Measurements from ENCODE around the gene ASGR1.
"Not testable (repeated sequence)": the region's sequence is repeated elsewhere in the genome, so short reads cannot be mapped to it uniquely, and the experiment has no call there.

Gene ASGR1

DNA sequence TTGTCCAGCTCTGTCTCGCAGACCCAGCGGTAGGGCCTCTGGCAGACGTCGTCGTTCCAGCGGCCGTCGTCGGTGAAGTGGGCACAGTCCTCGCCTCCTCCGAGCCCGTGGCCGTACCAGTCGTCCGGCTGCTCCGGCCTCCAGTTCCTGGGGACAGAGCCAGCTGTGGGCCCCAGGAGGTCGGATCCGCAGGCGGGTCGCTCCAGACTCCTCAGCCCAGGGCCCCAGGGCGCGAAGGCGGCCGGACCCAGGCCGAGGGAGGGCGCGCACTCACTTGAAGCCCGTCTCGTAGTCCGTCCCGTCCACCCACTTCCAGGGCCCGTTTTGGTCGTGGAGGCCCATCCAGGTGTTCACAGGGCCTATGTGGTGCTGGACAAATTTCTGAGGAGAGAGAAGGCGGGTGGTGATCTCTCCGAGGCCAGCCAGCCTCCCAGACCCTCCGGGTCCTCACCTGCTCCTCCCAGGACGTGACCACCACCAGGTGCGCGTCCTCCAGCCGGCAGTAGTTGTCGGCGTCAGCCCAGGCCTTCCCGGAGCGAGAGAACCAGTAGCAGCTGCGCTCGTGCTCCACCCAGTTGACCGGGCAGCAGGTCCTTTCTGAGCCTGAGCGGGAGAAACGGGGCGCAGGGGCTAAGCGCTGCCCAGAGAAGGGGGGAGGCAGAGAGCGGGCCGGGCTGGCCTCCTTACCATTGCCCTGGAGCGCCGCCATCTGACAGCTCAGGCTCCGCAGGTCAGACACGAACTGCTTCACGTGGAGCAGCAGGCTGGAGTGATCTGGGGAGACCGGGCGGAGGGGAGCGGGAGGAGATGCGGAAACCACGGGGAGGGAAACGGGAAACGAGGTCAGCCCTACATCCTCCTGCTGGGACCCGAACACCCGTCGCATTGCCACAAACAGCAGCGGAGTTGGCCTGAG, 5.2 kb downstream of the ASGR1 start:
- 86 to 89% methylated on average over 55 to 58 of the region's 69 CpGs for WGBS, 2 experiments (ENCODE audit: insufficient coverage in 2 of 2)
- Histone ChIP-seq H3K27ac (ENCODE audit: low read depth, low read length, severe bottlenecking) (no peak overlapping the region), H3K4me3 (ENCODE audit: extremely low read depth, insufficient read depth, low read length, poor library complexity, severe bottlenecking) (no peak overlapping the region), H3K36me3 (ENCODE audit: control insufficient read depth, insufficient read depth, low read length) (no peaks in the 10 kb centered on the region), H3K9me3 (ENCODE audit: control insufficient read depth, low read length) (no peaks in the 10 kb centered on the region), H3K4me1 (ENCODE audit: control insufficient read depth, insufficient read depth, low read length, poor library complexity, severe bottlenecking) (peaks cover 4% of the 10 kb centered on the region)

DNA sequence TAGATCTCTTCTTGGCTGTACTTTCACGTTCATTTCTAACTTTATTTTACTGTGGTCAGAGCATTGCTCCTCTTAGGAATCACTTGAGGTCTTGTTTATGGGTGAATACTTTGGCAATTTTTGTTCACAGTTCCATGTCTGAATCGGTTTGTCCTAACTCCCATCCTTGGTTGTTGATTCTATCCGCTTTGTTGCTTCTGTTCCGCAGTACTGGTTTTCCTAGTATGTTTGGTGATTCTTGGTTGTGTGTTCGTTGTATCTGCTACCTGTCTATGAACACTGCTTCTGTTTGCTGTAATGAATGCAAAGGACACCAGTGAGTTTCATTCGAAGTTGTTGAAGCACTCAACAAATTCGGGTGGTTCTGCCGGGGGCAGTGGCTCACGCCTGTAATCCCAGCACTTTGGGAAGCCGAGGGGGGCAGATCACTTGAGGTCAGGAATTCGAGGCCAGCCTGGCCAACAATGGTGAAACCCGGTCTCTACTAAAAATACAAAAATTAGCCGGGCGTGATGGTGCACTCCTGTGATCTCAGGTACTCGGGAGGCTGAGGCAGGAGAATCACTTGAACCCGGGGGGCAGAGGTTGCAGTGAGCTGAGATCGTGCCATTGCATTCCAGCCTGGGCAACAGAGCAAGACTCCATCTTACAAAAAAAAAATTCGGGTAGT, 6.5 kb downstream of the ASGR1 start:
- H3K4me3 ChIP-seq (ENCODE audit: extremely low read depth, insufficient read depth, low read length, poor library complexity, severe bottlenecking); H3K27ac ChIP-seq (ENCODE audit: low read depth, low read length, severe bottlenecking); H3K36me3 ChIP-seq (ENCODE audit: control insufficient read depth, insufficient read depth, low read length); H3K4me1 ChIP-seq (ENCODE audit: control insufficient read depth, insufficient read depth, low read length, poor library complexity, severe bottlenecking); H3K9me3 ChIP-seq (ENCODE audit: control insufficient read depth, low read length): not testable (repeated sequence)
- WGBS, 2 experiments (ENCODE audit: insufficient coverage in 2 of 2): 91 to 94% methylated on average over 13 to 15 of the region's 18 CpGs

- not testable (repeated sequence) for H3K4me3 ChIP-seq (ENCODE audit: extremely low read depth, insufficient read depth, low read length, poor library complexity, severe bottlenecking); H3K4me1 ChIP-seq (ENCODE audit: control insufficient read depth, insufficient read depth, low read length, poor library complexity, severe bottlenecking); H3K9me3 ChIP-seq (ENCODE audit: control insufficient read depth, low read length); H3K27ac ChIP-seq (ENCODE audit: low read depth, low read length, severe bottlenecking); H3K36me3 ChIP-seq (ENCODE audit: control insufficient read depth, insufficient read depth, low read length)
- 95 to 98% methylated on average over 5 to 6 of the region's 7 CpGs for WGBS, 2 experiments (ENCODE audit: insufficient coverage in 2 of 2)
These were observed 9.6 kb downstream of the ASGR1 start for GRCh38 chr17:7169565-7169908.

DNA sequence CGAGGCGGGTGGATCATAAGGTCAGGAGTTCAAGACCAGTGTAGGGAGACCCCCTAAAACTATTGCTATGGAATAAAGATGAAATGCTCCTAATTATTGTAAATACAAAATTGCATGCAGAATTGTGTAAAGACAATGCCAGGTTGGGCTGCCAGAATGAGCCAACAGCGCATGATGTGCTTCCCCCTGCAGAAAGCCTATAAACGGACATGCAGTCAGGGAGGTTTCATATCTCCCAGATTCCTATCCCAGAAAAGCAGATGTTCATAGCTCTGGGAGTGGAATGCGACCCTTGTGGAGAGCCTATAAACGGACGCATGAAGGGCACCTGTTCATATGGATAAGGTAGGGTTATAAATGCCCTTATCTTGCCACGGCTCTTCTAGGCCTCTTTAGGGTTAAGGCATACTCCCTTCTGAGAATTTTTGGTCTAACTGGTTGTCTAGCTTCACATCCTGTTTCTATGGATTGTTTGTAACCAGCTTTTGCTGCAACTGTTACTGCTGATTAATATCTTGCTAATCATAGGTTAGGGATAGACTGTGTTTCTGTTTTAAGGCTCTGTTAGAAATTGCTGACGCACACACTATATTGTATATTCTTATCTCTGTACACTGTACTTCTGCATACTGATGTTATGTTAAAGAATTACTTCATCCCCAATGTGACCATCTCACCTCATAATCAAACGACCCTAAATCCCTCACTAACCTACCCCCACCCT, 10.2 kb downstream of the ASGR1 start:
- not testable (repeated sequence) for H3K9me3 ChIP-seq (ENCODE audit: control insufficient read depth, low read length); H3K4me1 ChIP-seq (ENCODE audit: control insufficient read depth, insufficient read depth, low read length, poor library complexity, severe bottlenecking)

GRCh38 chr17:7167832-7168231, 11.3 kb downstream of the ASGR1 start:
- 83 to 100% methylated on average over 2 to 4 of the region's 4 CpGs for WGBS, 2 experiments (ENCODE audit: insufficient coverage in 2 of 2)
- Histone ChIP-seq H3K4me1 (ENCODE audit: control insufficient read depth, insufficient read depth, low read length, poor library complexity, severe bottlenecking) (no peaks in the 10 kb centered on the region), H3K27ac (ENCODE audit: low read depth, low read length, severe bottlenecking) (no peak overlapping the region), H3K9me3 (ENCODE audit: control insufficient read depth, low read length) (no peaks in the 10 kb centered on the region), H3K4me3 (ENCODE audit: extremely low read depth, insufficient read depth, low read length, poor library complexity, severe bottlenecking) (no peak overlapping the region), H3K36me3 (ENCODE audit: control insufficient read depth, insufficient read depth, low read length) (no peaks in the 10 kb centered on the region)

More for the DNA sequence above, 10.2 kb downstream of the ASGR1 start:
- 50 to 93% methylated on average over 1 to 5 of the region's 10 CpGs for WGBS, 2 experiments (ENCODE audit: insufficient coverage in 2 of 2)
- not testable (repeated sequence) for H3K4me3 ChIP-seq (ENCODE audit: extremely low read depth, insufficient read depth, low read length, poor library complexity, severe bottlenecking); H3K36me3 ChIP-seq (ENCODE audit: control insufficient read depth, insufficient read depth, low read length); H3K27ac ChIP-seq (ENCODE audit: low read depth, low read length, severe bottlenecking)

- H3K27ac ChIP-seq (ENCODE audit: low read depth, low read length, severe bottlenecking): no peak overlapping the region
- no peak overlapping the region for H3K4me3 ChIP-seq (ENCODE audit: extremely low read depth, insufficient read depth, low read length, poor library complexity, severe bottlenecking)
- no peaks in the 10 kb centered on the region for H3K9me3 ChIP-seq (ENCODE audit: control insufficient read depth, low read length)
- H3K4me1 ChIP-seq (ENCODE audit: control insufficient read depth, insufficient read depth, low read length, poor library complexity, severe bottlenecking): no peaks in the 10 kb centered on the region
- WGBS, 2 experiments (ENCODE audit: insufficient coverage in 2 of 2): 95 to 96% methylated on average over 6 to 7 of the region's 7 CpGs
- H3K36me3 ChIP-seq (ENCODE audit: control insufficient read depth, insufficient read depth, low read length): no peaks in the 10 kb centered on the region
These were observed 12.3 kb downstream of the ASGR1 start for GRCh38 chr17:7166873-7167272.

DNA sequence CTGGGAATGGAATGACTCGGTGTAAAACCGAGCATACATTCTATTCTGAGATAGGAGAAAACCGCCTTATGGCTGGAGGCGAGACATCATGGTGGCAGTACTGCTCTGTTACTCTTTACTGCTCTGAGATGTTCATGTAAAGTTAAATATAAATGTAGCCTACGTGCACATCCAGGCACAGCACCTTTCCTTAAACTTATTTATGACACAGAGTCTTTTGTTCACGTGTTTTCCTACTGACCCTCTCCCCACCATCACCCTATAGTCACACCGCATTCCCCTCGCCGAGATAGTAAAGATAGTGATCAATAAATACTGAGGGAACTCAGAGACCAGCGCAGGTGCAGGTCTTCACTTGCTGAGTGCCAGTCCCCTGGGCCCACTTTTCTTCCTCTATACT, 19.6 kb downstream of the ASGR1 start:
- not testable (repeated sequence) for H3K4me3 ChIP-seq (ENCODE audit: extremely low read depth, insufficient read depth, low read length, poor library complexity, severe bottlenecking); H3K36me3 ChIP-seq (ENCODE audit: control insufficient read depth, insufficient read depth, low read length); H3K9me3 ChIP-seq (ENCODE audit: control insufficient read depth, low read length); H3K27ac ChIP-seq (ENCODE audit: low read depth, low read length, severe bottlenecking); H3K4me1 ChIP-seq (ENCODE audit: control insufficient read depth, insufficient read depth, low read length, poor library complexity, severe bottlenecking)
- WGBS, 2 experiments (ENCODE audit: insufficient coverage in 2 of 2): 79 to 83% methylated on average over 3 to 6 of the region's 10 CpGs

DNA sequence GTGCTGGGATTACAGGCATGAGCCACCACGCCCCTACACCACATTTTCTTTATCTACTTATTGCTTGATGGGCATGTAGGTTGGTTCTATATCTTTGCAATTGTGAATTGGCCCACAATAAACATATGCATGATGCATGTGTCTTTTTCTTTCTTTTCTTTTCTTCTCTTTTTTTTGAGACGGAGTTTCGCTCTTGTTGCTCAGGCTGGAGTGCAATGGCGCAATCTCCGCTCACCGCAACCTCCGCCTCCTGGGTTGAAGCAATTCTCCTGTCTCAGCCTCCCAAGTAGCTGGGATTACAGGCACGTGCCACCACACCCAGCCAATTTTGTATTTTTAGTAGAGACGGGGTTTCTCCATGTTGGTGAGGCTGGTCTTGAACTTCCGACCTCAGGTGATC, 20.7 kb downstream of the ASGR1 start:
- H3K9me3 ChIP-seq (ENCODE audit: control insufficient read depth, low read length); H3K4me3 ChIP-seq (ENCODE audit: extremely low read depth, insufficient read depth, low read length, poor library complexity, severe bottlenecking); H3K36me3 ChIP-seq (ENCODE audit: control insufficient read depth, insufficient read depth, low read length); H3K4me1 ChIP-seq (ENCODE audit: control insufficient read depth, insufficient read depth, low read length, poor library complexity, severe bottlenecking); H3K27ac ChIP-seq (ENCODE audit: low read depth, low read length, severe bottlenecking): not testable (repeated sequence)
- WGBS, 2 experiments (ENCODE audit: insufficient coverage in 2 of 2): 90 to 100% methylated on average over 6 to 9 of the region's 10 CpGs

DNA sequence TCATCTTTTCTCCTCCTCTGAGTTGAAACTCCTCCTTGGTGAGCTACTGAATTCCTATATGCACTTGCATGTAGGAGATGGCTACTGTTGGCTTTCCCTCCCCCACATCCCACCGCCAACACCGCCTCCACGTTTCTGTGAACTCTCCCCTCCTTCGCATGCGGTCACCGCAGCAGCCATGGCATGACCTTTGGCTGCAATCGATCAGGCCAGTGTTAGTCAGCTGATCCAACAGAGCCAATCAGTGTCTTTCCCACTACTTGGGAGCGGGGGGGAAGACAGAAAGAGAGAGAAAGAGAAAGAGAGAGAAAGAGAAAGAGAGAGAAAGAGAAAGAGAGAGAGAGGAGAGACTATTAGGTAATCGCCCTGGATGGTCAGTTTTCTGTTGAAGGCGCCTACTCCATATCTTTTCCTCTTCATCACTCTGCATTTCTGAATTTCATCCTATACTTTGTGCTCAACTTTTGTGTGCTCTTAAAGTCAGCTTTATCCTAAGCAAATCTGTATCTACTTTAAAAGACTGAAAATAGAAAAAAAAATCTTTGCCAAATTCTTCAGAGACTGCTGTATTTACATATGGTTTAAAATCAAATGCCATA, 22.7 kb downstream of the ASGR1 start:
- no peak overlapping the region for H3K27ac ChIP-seq (ENCODE audit: low read depth, low read length, severe bottlenecking)
- H3K9me3 ChIP-seq (ENCODE audit: control insufficient read depth, low read length): no peaks in the 10 kb centered on the region
- H3K4me3 ChIP-seq (ENCODE audit: extremely low read depth, insufficient read depth, low read length, poor library complexity, severe bottlenecking): no peak overlapping the region
- no peaks in the 10 kb centered on the region for H3K4me1 ChIP-seq (ENCODE audit: control insufficient read depth, insufficient read depth, low read length, poor library complexity, severe bottlenecking)
- 74 to 92% methylated on average over 2 to 6 of the region's 10 CpGs for WGBS, 2 experiments (ENCODE audit: insufficient coverage in 2 of 2)
- H3K36me3 ChIP-seq (ENCODE audit: control insufficient read depth, insufficient read depth, low read length): no peaks in the 10 kb centered on the region

GRCh38 chr17:7147772-7148171, 31.4 kb downstream of the ASGR1 start:
- 89 to 92% methylated on average over 1 to 2 of the region's 3 CpGs for whole genome bisulfite sequencing, 2 experiments (ENCODE audit: insufficient coverage in 2 of 2)

More at GRCh38 chr17:7147772-7148171, 31.4 kb downstream of the ASGR1 start:
- Histone ChIP-seq H3K4me1 (ENCODE audit: control insufficient read depth, insufficient read depth, low read length, poor library complexity, severe bottlenecking) (peaks cover 3% of the 10 kb centered on the region), H3K27ac (ENCODE audit: low read depth, low read length, severe bottlenecking) (no peak overlapping the region), H3K36me3 (ENCODE audit: control insufficient read depth, insufficient read depth, low read length) (no peaks in the 10 kb centered on the region), H3K9me3 (ENCODE audit: control insufficient read depth, low read length) (no peaks in the 10 kb centered on the region), H3K4me3 (ENCODE audit: extremely low read depth, insufficient read depth, low read length, poor library complexity, severe bottlenecking) (no peak overlapping the region)
